Measurements from ENCODE around the gene LRCH3.

DNA sequence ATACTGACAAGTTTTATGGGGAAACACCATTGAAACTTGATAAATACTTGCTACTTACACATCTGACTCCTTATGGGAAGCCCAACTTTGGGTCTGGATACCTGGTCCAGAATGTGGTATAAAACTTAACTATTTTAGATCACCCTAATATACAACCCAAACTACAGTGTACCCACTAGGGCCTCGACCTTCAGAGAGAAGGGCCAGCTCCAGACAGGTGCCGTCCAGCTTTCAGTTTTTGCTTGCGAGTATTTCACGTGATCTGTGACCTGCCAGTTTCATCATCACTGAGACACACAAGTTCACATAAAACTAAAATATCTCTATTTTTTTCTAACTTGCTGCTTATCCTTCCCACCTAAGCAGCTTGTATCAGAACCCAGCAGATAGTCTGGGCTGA lies 99.6 kb downstream of the LRCH3 start:
- TF ChIP-seq ZNF160 (CRISPR knock-in tag; IDR thresholded peaks at IDR 0.05) (no peak), POLR2A (IDR thresholded peaks at IDR 0.05; ENCODE audit: insufficient read depth in 1 of 2, low read depth in 2 of 2, low read length in 2 of 2) (no peak), ZNF335 (CRISPR knock-in tag; IDR thresholded peaks at IDR 0.05) (no peak), CTCF (CRISPR knock-in tag; IDR thresholded peaks at IDR 0.05) (no peak), REXO4 (CRISPR knock-in tag; IDR thresholded peaks at IDR 0.05; ENCODE audit: borderline replicate concordance) (no peak), GLI4 (CRISPR knock-in tag; IDR thresholded peaks at IDR 0.05; ENCODE audit: borderline replicate concordance) (no peak), ZSCAN29 (CRISPR knock-in tag; conservative IDR thresholded peaks at IDR 0.05) (no peak), ZNF879 (CRISPR knock-in tag; IDR thresholded peaks at IDR 0.05) (no peak)
- TF ChIP-seq, protein P1, sequence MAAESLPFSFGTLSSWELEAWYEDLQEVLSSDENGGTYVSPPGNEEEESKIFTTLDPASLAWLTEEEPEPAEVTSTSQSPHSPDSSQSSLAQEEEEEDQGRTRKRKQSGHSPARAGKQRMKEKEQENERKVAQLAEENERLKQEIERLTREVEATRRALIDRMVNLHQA (CRISPR knock-in tag; IDR thresholded peaks at IDR 0.05), result no peak
- TF ChIP-seq, protein P2, sequence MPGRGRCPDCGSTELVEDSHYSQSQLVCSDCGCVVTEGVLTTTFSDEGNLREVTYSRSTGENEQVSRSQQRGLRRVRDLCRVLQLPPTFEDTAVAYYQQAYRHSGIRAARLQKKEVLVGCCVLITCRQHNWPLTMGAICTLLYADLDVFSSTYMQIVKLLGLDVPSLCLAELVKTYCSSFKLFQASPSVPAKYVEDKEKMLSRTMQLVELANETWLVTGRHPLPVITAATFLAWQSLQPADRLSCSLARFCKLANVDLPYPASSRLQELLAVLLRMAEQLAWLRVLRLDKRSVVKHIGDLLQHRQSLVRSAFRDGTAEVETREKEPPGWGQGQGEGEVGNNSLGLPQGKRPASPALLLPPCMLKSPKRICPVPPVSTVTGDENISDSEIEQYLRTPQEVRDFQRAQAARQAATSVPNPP (CRISPR knock-in tag; IDR thresholded peaks at IDR 0.05), result no peak
